ENCODE data around the gene OTUB1. TPM values are rescaled to one million over a fixed set of nuclear protein-coding genes. Genes with fewer than 3 reads are reported as not detected.

OTUB1 gene
- 105 and 119 TPM in 2 replicates for total RNA-seq (2021)
- Bru-seq, nascent RNA = percentile 68 among the genes with signal in this experiment
- percentile 71 among the genes with signal in this experiment for BruChase-seq, experiment 1, labeled RNA remaining after a 2-hour chase
- BruChase-seq, experiment 2, labeled RNA remaining after a 6-hour chase = percentile 89 among the genes with signal in this experiment
- long read RNA-seq, transcript OTUB1-201 (6 exons, 2,493 nt) = minor isoform, 15 of 373 reads
- long read RNA-seq, transcript OTUB1-209 (7 exons, 1,729 nt) = major isoform, 293 of 373 reads
- long read RNA-seq, partial matches to known transcripts = 9 of 373 reads
- long read RNA-seq, other reads (novel, unspliced or antisense) = 52 of 373 reads

- H3K9me2 ChIP-seq (ENCODE audit: insufficient read depth) = no peaks in the 10 kb centered on the region
- peak within 1 kb of the TSS; percentile 51 for H3K27ac ChIP-seq
- H3K4me3 ChIP-seq = peak within 1 kb of the TSS; percentile 72
- DNase-seq = peak; percentile 92 to 98
- peaks cover 23% of the 10 kb centered on the region for H3K4me1 ChIP-seq (replicated peaks; ENCODE audit: insufficient read depth)
- TF ChIP-seq CTCF (conservative IDR thresholded peaks at IDR 0.05) = no peak
- no peak for TF ChIP-seq EZH2 (IDR thresholded peaks at IDR 0.05; ENCODE audit: low read depth)
- ChIA-PET POLR2A (ENCODE audit: unreplicated experiment) (no interaction called here), CTCF (no interaction called here)
- peaks cover 23% of the 10 kb centered on the region for H3F3A ChIP-seq (ENCODE audit: insufficient read depth, low read depth)
- intact Hi-C loops (cut with micrococcal nuclease; ENCODE audit: unreplicated experiment) = no loop called here
- no peaks in the 10 kb centered on the region for H3K9me3 ChIP-seq (ENCODE audit: insufficient read depth, low read depth)
- BruUV-seq (replicated peaks) = no TSS peak
- peak within 1 kb of the TSS; percentile 89 for H3K4me2 ChIP-seq
- H3K79me2 ChIP-seq (ENCODE audit: low read depth) = peaks cover 36% of the 10 kb centered on the region
- H3K27me3 ChIP-seq (ENCODE audit: insufficient read depth, low read depth) = no peaks in the 10 kb centered on the region
- H4K20me1 ChIP-seq (ENCODE audit: insufficient read depth) = peaks cover 28% of the 10 kb centered on the region
- H2AFZ ChIP-seq = peak within 1 kb of the TSS; percentile 78
- H3K36me3 ChIP-seq (ENCODE audit: low read depth) = peaks cover 22% of the 10 kb centered on the region; the same call in 1 of the 2 replicates
These were observed at the start of gene OTUB1 for GRCh38 chr11:63986156-63986931. Gene OTUB1, plus strand, starts transcription at chr11:63986438. Its CDS starts 19 bp downstream, at chr11:63986457.

- Histone ChIP-seq H3K27me3 (ENCODE audit: insufficient read depth, low read depth) (no peaks in the 10 kb centered on the region), H3K4me1 (replicated peaks; ENCODE audit: insufficient read depth) (peaks cover 44% of the 10 kb centered on the region), H3K9me3 (ENCODE audit: insufficient read depth, low read depth) (no peaks in the 10 kb centered on the region), H2AFZ (peak overlapping the region; percentile 97), H3F3A (ENCODE audit: insufficient read depth, low read depth) (peaks cover 16% of the 10 kb centered on the region), H3K9me2 (ENCODE audit: insufficient read depth) (no peaks in the 10 kb centered on the region), H3K27ac (peak overlapping the region; percentile 83), H3K36me3 (ENCODE audit: low read depth) (peaks cover 12% of the 10 kb centered on the region; the same call in 1 of the 2 replicates), H4K20me1 (ENCODE audit: insufficient read depth) (peaks cover 17% of the 10 kb centered on the region), H3K4me2 (peak overlapping the region; percentile 99), H3K4me3 (peak overlapping the region; percentile 77), H3K79me2 (ENCODE audit: low read depth) (peaks cover 41% of the 10 kb centered on the region)
- TF ChIP-seq EZH2 (IDR thresholded peaks at IDR 0.05; ENCODE audit: low read depth) (no peak), CTCF (conservative IDR thresholded peaks at IDR 0.05) (no peak; the same call in 1 of the 2 replicates)
- BruUV-seq (replicated peaks) = TSS peak; percentile 39
- DNase-seq = peak; percentile 69 to 72
- POLR2A ChIA-PET (ENCODE audit: unreplicated experiment) = no interaction called here
- intact Hi-C loops (cut with micrococcal nuclease; ENCODE audit: unreplicated experiment) = loop anchor here (1.0 to 10.0 kb wide), 4 partner anchors 19 to 263 kb away; partner anchors contain the start of gene ATL3
- CTCF ChIA-PET = interaction anchor here (0.6 to 0.7 kb wide), 3 partner anchors 31 to 1335 kb away, joined by 3 to 8 read pairs (median 6); no protein-coding TSS in a partner anchor
These were observed 48.3 kb upstream of the OTUB1 start for GRCh38 chr11:63937713-63938478.
